NCI-H2107 (cell line): Measurements from ENCODE around the gene MEIOC.
"Not testable (repeated sequence)": the region's sequence is repeated elsewhere in the genome, so short reads cannot be mapped to it uniquely, and the experiment has no call there.

Experiments used
- DNase-seq: peaks from one replicate; lab custom pipeline; 2025; lab: John Stamatoyannopoulos, UW

Gene MEIOC

DNA sequence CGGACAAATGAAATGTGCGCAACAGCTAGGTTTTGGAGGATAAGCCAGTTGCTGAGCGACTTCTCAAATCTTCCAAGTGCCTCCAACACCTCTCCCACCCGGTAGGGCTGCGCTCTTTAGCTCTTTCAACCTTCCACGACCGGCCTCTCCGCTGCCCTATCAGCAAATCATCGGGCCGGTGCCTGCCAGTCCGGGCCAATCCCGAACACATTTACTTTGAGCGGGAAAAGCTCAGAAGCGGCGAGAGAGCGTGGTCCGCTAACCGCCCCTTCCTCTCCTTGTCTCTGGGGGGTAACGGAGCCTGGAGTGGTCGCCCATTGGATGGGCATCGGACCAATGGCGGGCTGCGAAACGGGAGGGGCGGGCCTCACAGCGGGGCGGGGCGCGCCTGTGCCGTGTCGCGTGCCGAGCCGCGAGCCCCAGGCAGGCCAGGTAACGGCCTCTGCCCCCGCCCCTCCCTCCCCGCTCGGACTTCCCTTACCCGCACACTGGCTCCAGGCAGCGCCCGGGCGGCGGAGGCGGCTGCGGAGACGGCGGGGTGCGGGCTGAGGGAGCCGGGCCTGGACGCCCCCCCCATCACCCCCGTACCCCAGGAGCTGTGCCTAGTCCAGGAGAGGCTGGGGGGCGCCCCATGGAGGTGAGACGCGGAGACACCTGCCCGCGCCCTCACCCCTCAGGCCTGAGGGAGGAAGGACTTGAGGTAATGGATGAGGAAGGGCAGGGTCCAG lies at the start of gene MEIOC:
Gene MEIOC, plus strand, starts transcription at position 486 of the 728 bp plus-strand sequence. Its CDS starts 146 bp downstream, at position 632.
- DNase-seq, result no peak

GRCh38 chr17:44606658-44607057 lies 49.6 kb upstream of the MEIOC start:
- DNase-seq, result no peak

GRCh38 chr17:44607836-44608690 lies 48.2 kb upstream of the MEIOC start:
- DNase-seq, result no peak

GRCh38 chr17:44608727-44609435 lies 47.4 kb upstream of the MEIOC start:
- no peak for DNase-seq

- DNase-seq, result no peak
Observed at GRCh38 chr17:44610331-44610730, 45.9 kb upstream of the MEIOC start.

DNA sequence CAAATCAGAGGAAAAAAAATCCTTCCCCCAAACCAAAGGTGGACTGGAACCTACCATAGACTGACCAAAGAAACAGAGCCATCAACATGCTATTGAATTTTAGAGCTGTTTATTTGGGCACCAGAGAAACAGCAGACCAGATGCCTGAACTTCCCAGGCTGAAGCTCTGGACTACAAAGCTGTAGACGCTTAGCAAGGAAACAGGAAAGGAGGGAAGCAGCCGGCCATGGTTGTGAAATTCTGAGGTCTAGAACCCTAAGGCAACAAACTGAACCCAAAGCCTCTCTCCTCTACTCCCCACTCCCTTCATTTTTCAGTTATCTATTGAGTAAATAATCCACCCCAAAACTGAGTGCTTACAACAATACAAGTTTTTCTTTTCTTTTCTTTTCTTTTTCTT lies 45.4 kb upstream of the MEIOC start:
- DNase-seq, result no peak

GRCh38 chr17:44614862-44615261 lies 41.4 kb upstream of the MEIOC start:
- DNase-seq, result no peak

- not testable (repeated sequence) for DNase-seq
Observed at GRCh38 chr17:44618652-44619051, 37.6 kb upstream of the MEIOC start.

DNA sequence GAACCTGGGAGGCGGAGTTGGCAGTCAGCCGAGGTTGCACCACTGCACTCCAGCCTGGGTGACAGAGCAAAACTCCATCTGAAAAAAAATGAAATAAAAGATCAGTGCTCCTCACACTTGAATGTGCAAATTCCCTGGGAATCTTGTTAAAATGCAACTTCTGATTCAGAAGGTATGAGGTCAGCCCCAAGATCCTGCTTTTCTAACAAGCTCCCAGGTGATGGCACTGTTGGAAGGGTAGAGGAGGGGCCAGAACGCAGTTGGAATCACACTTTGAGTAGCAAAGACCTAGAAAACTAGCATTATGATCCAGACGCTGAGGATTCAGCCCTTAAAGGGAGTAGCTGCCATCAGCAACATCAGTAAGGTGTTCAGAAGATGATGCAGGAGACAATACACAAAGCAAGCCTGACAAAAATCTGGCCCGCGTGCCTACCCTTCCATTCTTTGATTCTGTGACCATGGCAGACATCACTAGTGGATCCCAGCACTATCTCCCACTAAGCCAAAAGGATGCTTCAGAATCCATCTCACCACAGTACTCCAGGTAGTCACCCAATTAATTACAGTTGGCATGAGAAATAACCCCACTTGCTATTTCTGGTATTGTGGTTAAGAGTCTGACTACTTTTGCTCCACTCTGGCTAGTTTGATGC lies 33.1 kb upstream of the MEIOC start:
- DNase-seq, result no peak

DNA sequence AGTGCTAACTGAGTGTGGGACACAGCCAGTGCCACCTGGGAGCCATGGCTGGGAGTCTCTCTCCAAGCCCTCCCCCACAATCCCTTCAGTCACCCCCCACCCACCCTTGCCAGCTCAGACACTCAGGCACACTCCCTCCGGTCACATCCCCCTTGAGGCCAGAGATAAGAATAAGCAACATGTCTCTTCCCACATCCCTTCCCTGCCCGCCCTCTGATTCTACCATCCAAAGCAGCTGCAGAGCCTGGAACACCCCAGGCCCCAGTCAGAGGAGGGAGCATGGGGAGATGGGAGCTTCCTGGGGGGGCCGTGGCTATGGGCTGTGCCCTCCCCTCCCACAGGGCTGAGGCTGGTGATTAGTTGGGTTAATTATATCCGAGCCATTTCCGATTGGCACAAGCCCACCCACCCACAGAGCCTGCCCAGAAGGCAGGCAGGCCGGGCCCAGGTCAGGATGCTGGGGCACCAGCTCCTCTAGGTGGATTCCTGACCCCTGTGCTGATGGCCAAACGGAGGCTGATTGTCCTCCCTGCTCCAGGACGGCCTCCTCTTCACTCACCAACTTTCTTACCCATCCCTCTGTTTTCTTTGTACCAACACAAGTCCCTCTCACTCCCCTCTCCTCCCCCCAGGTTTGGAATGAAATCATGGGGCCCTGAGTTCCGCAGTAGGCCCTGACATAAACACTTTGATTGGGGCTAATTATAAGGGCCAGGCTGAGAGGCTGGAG lies 28.6 kb upstream of the MEIOC start:
- no peak for DNase-seq

DNA sequence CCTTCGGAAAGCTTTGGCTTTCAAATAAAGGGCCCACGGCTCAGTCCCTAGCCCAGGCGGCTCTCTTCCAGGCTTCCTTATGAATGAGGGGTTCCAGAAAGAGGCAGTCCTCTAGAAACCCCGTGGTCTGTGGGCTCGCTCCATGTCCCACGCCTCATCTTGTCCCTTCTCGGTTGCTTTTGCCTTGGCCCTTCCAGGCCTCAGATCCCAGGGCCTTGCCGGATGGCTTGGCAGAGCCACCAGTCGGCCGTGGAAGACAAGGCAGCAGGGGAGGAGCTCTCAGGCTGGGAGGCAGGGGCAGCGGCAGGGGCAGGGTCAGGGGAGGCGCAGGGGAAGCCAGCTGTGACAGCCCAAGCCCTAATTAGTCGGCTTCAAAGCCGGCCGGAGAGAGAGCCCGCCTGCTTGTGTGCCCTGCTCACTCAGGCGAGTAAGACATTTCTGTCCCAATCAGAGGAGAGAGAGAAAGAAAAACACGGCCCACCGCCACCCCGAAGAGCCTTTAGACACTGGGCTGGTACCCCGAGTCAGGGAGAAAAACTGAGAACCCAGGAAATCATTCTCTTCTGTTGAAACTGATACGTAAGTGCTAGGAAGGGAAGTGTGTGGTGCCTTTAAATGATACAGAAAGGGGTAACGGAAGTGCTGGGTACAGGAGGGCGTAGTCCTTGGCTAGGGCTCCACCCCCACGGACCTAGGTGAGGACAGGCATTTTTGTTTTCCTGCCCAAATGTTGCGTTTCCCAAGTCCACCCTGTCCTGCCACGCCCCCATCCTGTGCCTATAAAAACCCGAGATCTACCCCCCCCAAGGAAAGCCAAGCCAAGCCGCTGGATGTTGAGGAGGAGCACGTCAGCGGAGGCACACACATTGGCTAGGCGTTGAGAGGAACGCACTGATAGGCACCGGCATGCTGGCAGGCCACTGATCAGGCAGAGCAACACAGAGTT lies 27.8 kb upstream of the MEIOC start:
- no peak for DNase-seq

DNA sequence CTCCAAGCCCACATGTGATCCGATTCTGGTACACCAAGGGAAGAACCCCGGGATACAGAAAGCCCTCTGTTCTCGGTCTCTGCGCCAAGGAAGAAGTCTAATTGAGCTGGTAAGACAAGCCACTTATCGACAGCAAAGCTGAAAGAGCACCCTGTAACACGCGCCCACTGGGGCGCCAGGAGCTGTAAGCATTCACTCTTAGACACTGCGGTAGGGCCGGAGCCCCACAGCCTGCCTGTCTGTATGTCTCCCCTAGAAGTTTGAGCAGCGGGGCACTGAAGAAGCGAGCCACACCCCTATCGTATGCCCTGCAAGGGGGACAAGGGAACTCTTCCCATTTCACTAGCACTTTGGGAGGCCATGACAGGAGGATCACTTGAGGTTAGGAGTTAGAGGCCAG lies 27.0 kb upstream of the MEIOC start:
- no peak for DNase-seq

GRCh38 chr17:44630703-44631102 lies 25.6 kb upstream of the MEIOC start:
- no peak for DNase-seq

GRCh38 chr17:44633998-44634397 lies 22.3 kb upstream of the MEIOC start:
- no peak for DNase-seq

- not testable (repeated sequence) for DNase-seq
Observed at GRCh38 chr17:44634401-44634800, 21.9 kb upstream of the MEIOC start.

GRCh38 chr17:44636562-44636961 lies 19.7 kb upstream of the MEIOC start:
- no peak for DNase-seq

DNA sequence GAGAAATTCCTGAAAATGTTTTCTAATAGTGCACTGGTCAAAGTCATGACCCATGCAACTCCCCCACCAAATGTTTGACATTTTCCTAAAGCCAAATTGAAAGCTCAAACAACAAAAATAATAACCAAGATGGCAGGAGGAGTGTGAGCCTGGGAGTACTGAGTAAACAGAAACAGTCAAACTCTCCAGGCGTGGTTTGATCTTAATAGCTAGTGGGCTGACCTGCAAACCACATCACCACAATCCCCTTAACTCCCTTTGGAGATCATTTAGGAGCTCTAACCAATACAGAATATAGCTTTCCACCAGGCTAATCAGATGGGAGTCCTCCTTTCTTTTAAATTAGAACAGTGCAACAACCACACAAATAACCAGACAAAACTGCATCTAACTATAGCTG lies 19.2 kb upstream of the MEIOC start:
- no peak for DNase-seq

DNA sequence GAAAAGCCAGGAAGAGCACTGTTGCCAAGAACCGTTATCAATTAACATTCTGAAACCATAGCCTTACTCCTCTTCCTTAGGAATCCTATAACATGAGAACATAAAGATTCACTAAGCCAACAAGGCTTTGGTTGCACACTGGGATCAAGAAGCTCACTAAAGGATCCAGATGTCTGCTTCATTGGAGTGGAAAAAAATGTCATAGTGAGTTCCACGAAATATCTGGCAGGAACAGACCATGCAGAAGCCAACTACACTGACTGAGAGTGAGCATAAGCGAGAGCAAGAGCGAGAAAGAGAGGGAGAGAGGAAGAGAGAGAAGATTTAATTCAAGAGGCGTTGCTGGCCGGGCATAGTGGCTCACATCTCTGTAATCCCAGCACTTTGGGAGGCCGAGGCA lies 13.4 kb upstream of the MEIOC start:
- no peak for DNase-seq

DNA sequence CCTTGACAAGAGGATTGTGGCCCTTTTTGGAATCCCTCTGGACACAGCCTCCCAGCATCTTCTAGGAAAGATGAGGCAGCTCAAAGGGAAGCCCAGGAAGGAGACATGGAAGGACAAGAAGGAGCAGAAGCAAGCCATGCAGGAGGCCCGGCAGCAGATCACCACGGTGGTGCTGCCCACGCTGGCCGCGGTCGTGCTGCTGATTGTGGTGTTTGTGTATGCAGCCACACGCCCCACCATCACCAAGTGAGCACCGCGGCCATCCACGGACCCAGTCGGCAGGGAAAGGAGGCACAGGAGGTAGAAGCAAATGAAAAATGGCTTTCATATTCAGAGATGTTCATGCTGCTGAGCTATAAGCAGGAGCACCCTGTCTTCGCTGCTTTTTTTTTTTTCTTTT lies 10.9 kb upstream of the MEIOC start:
- no peak for DNase-seq

- DNase-seq, result no peak
Observed at GRCh38 chr17:44646280-44646679, 10.0 kb upstream of the MEIOC start.
